Heart left ventricle (tissue), 16 donors: ENCODE results near the gene APRT. TPM values are rescaled to one million over a fixed set of nuclear protein-coding genes. Genes with fewer than 3 reads are reported as not detected.
A peak's percentile ranks its signal among the peaks of the same experiment; 100 is the strongest.

Experiments used
- ATAC-seq, 4 donors: fragments of 200-7000 bp; cut with Tn5 transposase; one replicate each; pipeline ENCODE4 v1.9.1; 2020 to 2022; ENCODE audit warnings: moderate library complexity in 4 of 4, mild to moderate bottlenecking in 3 of 4, moderate number of reproducible peaks in 1 of 4
- DNase-seq, 5 donors: peaks; one replicate each; pipeline ENCODE4 v3.0.0-alpha.2; 2020
- H3K27ac ChIP-seq, 12 donors: fragments of 200-600 bp; sonication (generic) in 4 of 12; one replicate each; pipeline versions ENCODE4 v1.5.0 to v1.8.0; 2016 to 2022; ENCODE audit warnings: mild to moderate bottlenecking in 2 of 12
- H3K27me3 ChIP-seq, 9 donors: fragments of 200-600 bp; sonication (generic) in 2 of 9; one replicate each; pipeline versions ENCODE4 v1.5.1 to v1.8.0; 2016 to 2022; ENCODE audit warnings: mild to moderate bottlenecking in 3 of 9
- H3K36me3 ChIP-seq, 9 donors: fragments of 200-600 bp; sonication (generic) in 2 of 9; one replicate each; pipeline versions ENCODE4 v1.5.0 to v1.8.0; 2018 to 2022; ENCODE audit warnings: mild to moderate bottlenecking in 2 of 9
- H3K4me1 ChIP-seq, 12 donors: fragments of 200-600 bp; sonication (generic) in 4 of 12; one replicate each; pipeline versions ENCODE4 v1.5.0 to v1.8.0; 2016 to 2022; ENCODE audit warnings: mild to moderate bottlenecking in 3 of 12
- H3K4me3 ChIP-seq, 12 donors: fragments of 200-600 bp; sonication (generic) in 4 of 12; one replicate each; pipeline versions ENCODE4 v1.5.0 to v1.8.0; 2017 to 2022; ENCODE audit warnings: mild to moderate bottlenecking in 9 of 12, moderate library complexity in 4 of 12
- H3K9me3 ChIP-seq, 12 donors: fragments of 200-600 bp; sonication (generic) in 4 of 12; one replicate each; pipeline versions ENCODE4 v1.5.0 to v1.8.0; 2016 to 2022; ENCODE audit warnings: mild to moderate bottlenecking in 1 of 12
- CTCF ChIP-seq, 12 donors: fragments of 200-600 bp; sonication (generic) in 4 of 12; IDR thresholded peaks; one replicate each; pipeline versions ENCODE4 v1.5.0 to v1.8.0; 2018 to 2022; ENCODE audit warnings: antibody characterized with exemption in 12 of 12, mild to moderate bottlenecking in 5 of 12
- POLR2A ChIP-seq, 2 donors: fragments of 450-650 bp; IDR thresholded peaks; one replicate each; pipeline ENCODE4 v1.6.1; 2017; ENCODE audit warnings: antibody characterized with exemption in 2 of 2, mild to moderate bottlenecking in 2 of 2, moderate library complexity in 2 of 2
- WGBS, 4 donors: extraction: QIAGEN DNeasy Blood & Tissue Kit in 2 of 4; methylation state at CpG; one replicate each; pipeline versions ENCODE4 v1.1.5 to v1.1.7; 2013 to 2018; 5-methylcytosine and 5-hydroxymethylcytosine counted together
- intact Hi-C, 10 donors: fragments of 100-400 bp; cut with DNase I; formaldehyde crosslinking; loops; one replicate each; pipeline versions ENCODE4 v1.11.1 to v1.14.2; 2022
- polyA plus RNA-seq, 2 donors: library from polyadenylated mRNA; stranded (reverse); fragments of 200-250 nt; gene quantifications; one replicate each; pipeline ENCODE4 v1.2.3, GENCODE V29; 2013
- total RNA-seq, 9 donors: library from RNA; depleted of rRNA in 2 of 9; stranded (reverse); fragments of >200 nt in 2 of 9; fragmentation: NEBNext Ultra II Directional in 3 of 9; extraction: Animal tissue kit (Norgen Biotek cat#: 25700) in 3 of 9; gene quantifications; one replicate each; pipeline versions ENCODE4 v1.1.0 to v1.2.4, GENCODE V29; 2016 to 2023
- donor health status: ischemic (EF 13 %, LVEDD 7.1; RV severe dilation, severe dysfunction).
- donor health status: healthy with polysubstance abuse.
- donor health status: DM: no; HTN: yes; CAD: no.
- donor health status: DM: no; HTN: no; CAD: no.
- donor health status: ischemic (EF 25% LVEDD 6.9; RV normal size, moderate dysfunction).
- donor health status: ischemic (EF 25% LVEDD 5.7; RV mildly dilated, moderate dysfunction).
- donor health status: healthy.
- donor health status: DM: yes; HTN: yes; CAD: no.
- donor health status: ischemic (EF 35%, LVEDD 5.7; RV mildly dilated, moderate dysfunction).
- donor health status: nonischemic (EF 11% LVEDD 7.7; RV severe dilation, severe dysfunction).
- donor health status: DM: yes; HTN: yes; CAD: no.
- donor health status: PGD.
- donor health status: ischemic (EF 29% LVEDD 5.4; RV normal size, mild dysfunction).
- donor health status: nonischemic (EF 23%, LVEDD 6.1; RV moderate dilation, normal function).

APRT gene
- total and polyA plus RNA-seq, 11 donors: 26.6 to 129 (median 45.9) TPM

GRCh38 chr16:88800277-88800592, 11.5 kb downstream of the APRT start:
- Histone ChIP-seq H3K27ac (no peak overlapping the region), H3K4me1 (peaks cover 0 to 30% (median 11%) of the 10 kb centered on the region in 12 donors), H3K27me3 (no peaks in the 10 kb centered on the region), H3K9me3 (no peaks in the 10 kb centered on the region), H3K4me3 (no peak overlapping the region), H3K36me3 (no peaks in the 10 kb centered on the region)
- peak in 1 of 5 donors; percentile 17 for DNase-seq
- TF ChIP-seq CTCF (IDR thresholded peaks at IDR 0.05): no peak
- no peak for TF ChIP-seq POLR2A (IDR thresholded peaks at IDR 0.05)
- intact Hi-C loops: no loop called here
- ATAC-seq: no peak
- 71 to 90% (median 89%) methylated on average over 6 of the region's 6 CpGs for WGBS, 4 donors

GRCh38 chr16:88799569-88800276, 12.0 kb downstream of the APRT start:
- no peak for ATAC-seq
- Histone ChIP-seq H3K27ac (no peak overlapping the region), H3K4me3 (no peak overlapping the region), H3K36me3 (no peaks in the 10 kb centered on the region), H3K4me1 (peaks cover 0 to 25% (median 11%) of the 10 kb centered on the region in 12 donors), H3K9me3 (no peaks in the 10 kb centered on the region), H3K27me3 (no peaks in the 10 kb centered on the region)
- DNase-seq: peak in 1 of 5 donors; percentile 26
- intact Hi-C loops: no loop called here
- 73 to 91% (median 83%) methylated on average over 12 to 17 of the region's 17 CpGs for WGBS, 4 donors
- no peak for TF ChIP-seq POLR2A (IDR thresholded peaks at IDR 0.05)
- TF ChIP-seq CTCF (IDR thresholded peaks at IDR 0.05): no peak

- Histone ChIP-seq H3K9me3 (no peaks in the 10 kb centered on the region), H3K36me3 (no peaks in the 10 kb centered on the region), H3K4me1 (peaks cover 0 to 18% (median 4%) of the 10 kb centered on the region in 12 donors), H3K27me3 (peaks cover 0 to 2% (median 0%) of the 10 kb centered on the region in 9 donors), H3K27ac (no peak overlapping the region), H3K4me3 (no peak overlapping the region)
- TF ChIP-seq POLR2A (IDR thresholded peaks at IDR 0.05) (no peak), CTCF (IDR thresholded peaks at IDR 0.05) (no peak)
- no peak for DNase-seq
- ATAC-seq: no peak
- intact Hi-C loops: no loop called here
Observed at GRCh38 chr16:88798772-88799455, 12.8 kb downstream of the APRT start.

- H3K9me3 ChIP-seq: no peaks in the 10 kb centered on the region
- ATAC-seq: no peak
- peaks cover 0 to 10% (median 3%) of the 10 kb centered on the region in 9 donors for H3K27me3 ChIP-seq
- no peak for TF ChIP-seq CTCF (IDR thresholded peaks at IDR 0.05)
- no peak for TF ChIP-seq POLR2A (IDR thresholded peaks at IDR 0.05)
- H3K4me3 ChIP-seq: no peak overlapping the region
- H3K4me1 ChIP-seq: peaks cover 0 to 25% (median 3%) of the 10 kb centered on the region in 12 donors
- no peaks in the 10 kb centered on the region for H3K36me3 ChIP-seq
- H3K27ac ChIP-seq: no peak overlapping the region
- intact Hi-C loops: no loop called here
- no peak for DNase-seq
- 89 to 97% (median 93%) methylated on average over 4 of the region's 4 CpGs for WGBS, 4 donors
Observed at GRCh38 chr16:88798073-88798472, 13.7 kb downstream of the APRT start.
